Measurements from ENCODE around the gene IRF1. TPM values are rescaled to one million over a fixed set of nuclear protein-coding genes. Genes with fewer than 3 reads are reported as not detected.

IRF1 gene
- total RNA-seq, 2 donors from 2014 or later = 5.6 to 7.3 TPM

DNA sequence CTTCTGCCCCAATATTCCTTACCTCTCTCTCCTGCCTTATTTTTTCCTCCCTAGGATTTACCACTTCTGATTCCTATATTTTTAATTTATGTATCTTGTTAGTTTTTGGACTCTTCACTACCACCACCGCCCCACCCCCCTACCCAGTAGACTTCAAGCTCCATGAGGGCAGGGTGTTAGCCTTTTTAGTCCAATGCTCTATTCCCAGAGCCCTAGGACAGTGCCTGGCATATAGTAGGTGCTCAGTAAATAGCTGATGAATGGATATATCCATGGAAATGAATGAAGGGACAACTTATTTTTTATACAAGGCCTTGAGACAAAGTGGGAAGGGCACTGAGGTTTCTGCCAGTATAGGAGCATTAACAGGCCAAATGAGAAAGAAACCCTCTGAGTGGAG, 41.5 kb downstream of the IRF1 start:
- no peak overlapping the region for H3K27ac Mint-ChIP-seq
- WGBS, 2 experiments (ENCODE audit: insufficient coverage in 1 of 2, insufficient read length in 1 of 2) = no CpG with 5 or more reads among the region's 1 CpG
- peaks cover 9% of the 10 kb centered on the region for H3K27me3 Mint-ChIP-seq (ENCODE audit: insufficient read depth)

GRCh38 chr5:132447196-132447595, 43.4 kb downstream of the IRF1 start:
- Mint-ChIP-seq H3K27ac (no peak overlapping the region), H3K4me3 (no peak overlapping the region), H3K36me3 (ENCODE audit: low read depth) (no peaks in the 10 kb centered on the region), H3K4me1 (peaks cover 20% of the 10 kb centered on the region), H3K27me3 (ENCODE audit: insufficient read depth) (no peaks in the 10 kb centered on the region), H3K9me3 (peaks cover 5% of the 10 kb centered on the region)
- DNase-seq = no peak
- no peaks in the 10 kb centered on the region for H3K4me1 ChIP-seq (ENCODE audit: control insufficient read depth, insufficient read depth, low read length)
- WGBS, 2 experiments (ENCODE audit: insufficient coverage in 1 of 2, insufficient read length in 1 of 2) = 100% methylated on average over 2 of the region's 2 CpGs; no CpG with 5 or more reads in 1 of the 2 experiments
- no peak overlapping the region for H3K27ac ChIP-seq (ENCODE audit: low read depth, low read length)
- no peaks in the 10 kb centered on the region for H3K9me3 ChIP-seq (ENCODE audit: control insufficient read depth, low read length)
- no peak overlapping the region for H3K9ac ChIP-seq (ENCODE audit: extremely low read depth, low read length, poor library complexity, severe bottlenecking)
- H3K27me3 ChIP-seq (ENCODE audit: control insufficient read depth, insufficient read depth, low read length, poor library complexity, severe bottlenecking) = no peaks in the 10 kb centered on the region
- H3K36me3 ChIP-seq (ENCODE audit: control insufficient read depth, insufficient read depth, low read length) = no peaks in the 10 kb centered on the region
- no peak for TF ChIP-seq CTCF (conservative IDR thresholded peaks at IDR 0.05)
- no peak overlapping the region for H3K4me3 ChIP-seq (ENCODE audit: low read length)

More for the DNA sequence above, 41.5 kb downstream of the IRF1 start:
- H3K9ac ChIP-seq (ENCODE audit: extremely low read depth, low read length, poor library complexity, severe bottlenecking) = no peak overlapping the region
- Mint-ChIP-seq H3K9me3 (peaks cover 5% of the 10 kb centered on the region), H3K36me3 (ENCODE audit: low read depth) (no peaks in the 10 kb centered on the region), H3K4me1 (peaks cover 24% of the 10 kb centered on the region), H3K4me3 (no peak overlapping the region)
- H3K4me1 ChIP-seq (ENCODE audit: control insufficient read depth, insufficient read depth, low read length) = no peaks in the 10 kb centered on the region
- H3K9me3 ChIP-seq (ENCODE audit: control insufficient read depth, low read length) = no peaks in the 10 kb centered on the region
- no peak for DNase-seq
- H3K4me3 ChIP-seq (ENCODE audit: low read length) = no peak overlapping the region
- H3K27ac ChIP-seq (ENCODE audit: low read depth, low read length) = no peak overlapping the region
- TF ChIP-seq CTCF (conservative IDR thresholded peaks at IDR 0.05) = no peak
- no peaks in the 10 kb centered on the region for H3K36me3 ChIP-seq (ENCODE audit: control insufficient read depth, insufficient read depth, low read length)
- H3K27me3 ChIP-seq (ENCODE audit: control insufficient read depth, insufficient read depth, low read length, poor library complexity, severe bottlenecking) = no peaks in the 10 kb centered on the region

DNA sequence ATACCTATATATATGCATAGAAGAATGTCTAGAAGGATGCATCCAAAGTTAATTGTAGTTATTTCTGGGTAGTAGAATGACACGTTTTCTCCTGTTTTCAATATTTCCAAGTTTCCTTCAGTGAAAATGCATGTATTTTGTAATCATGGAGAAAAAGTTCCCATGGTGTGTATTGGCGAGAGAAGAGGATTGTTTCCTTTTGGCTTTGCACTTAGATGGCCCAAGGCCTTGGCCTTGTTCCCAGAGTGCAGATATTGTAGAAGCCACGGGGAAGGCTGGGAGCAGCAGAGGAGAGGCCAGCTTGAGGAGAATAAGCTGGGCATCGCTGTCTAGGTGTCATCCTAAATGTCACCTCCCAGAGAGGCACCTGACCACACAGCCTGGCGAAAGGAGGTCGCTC, 44.0 kb downstream of the IRF1 start:
- no peak overlapping the region for H3K4me3 ChIP-seq (ENCODE audit: low read length)
- no peaks in the 10 kb centered on the region for H3K9me3 ChIP-seq (ENCODE audit: control insufficient read depth, low read length)
- 89 to 100% methylated on average over 3 to 6 of the region's 6 CpGs for WGBS, 2 experiments (ENCODE audit: insufficient coverage in 1 of 2, insufficient read length in 1 of 2)
- Mint-ChIP-seq H3K4me3 (no peak overlapping the region), H3K4me1 (peaks cover 20% of the 10 kb centered on the region), H3K27me3 (ENCODE audit: insufficient read depth) (no peaks in the 10 kb centered on the region), H3K27ac (no peak overlapping the region), H3K9me3 (peaks cover 5% of the 10 kb centered on the region), H3K36me3 (ENCODE audit: low read depth) (no peaks in the 10 kb centered on the region)
- no peaks in the 10 kb centered on the region for H3K4me1 ChIP-seq (ENCODE audit: control insufficient read depth, insufficient read depth, low read length)
- H3K36me3 ChIP-seq (ENCODE audit: control insufficient read depth, insufficient read depth, low read length) = no peaks in the 10 kb centered on the region
- no peaks in the 10 kb centered on the region for H3K27me3 ChIP-seq (ENCODE audit: control insufficient read depth, insufficient read depth, low read length, poor library complexity, severe bottlenecking)
- no peak for DNase-seq
- TF ChIP-seq CTCF (conservative IDR thresholded peaks at IDR 0.05) = no peak
- no peak overlapping the region for H3K9ac ChIP-seq (ENCODE audit: extremely low read depth, low read length, poor library complexity, severe bottlenecking)
- H3K27ac ChIP-seq (ENCODE audit: low read depth, low read length) = no peak overlapping the region

Data from endodermal cell (in vitro differentiated cells).